ELR (cell line): ENCODE measurements around the gene TMEM92.
A peak's percentile ranks its signal among the peaks of the same experiment; 100 is the strongest.
"Not testable (repeated sequence)": the region's sequence is repeated elsewhere in the genome, so short reads cannot be mapped to it uniquely, and the experiment has no call there.

Source experiments
- DNase-seq: peaks from one replicate; pipeline ENCODE4 v3.0.0-alpha.2; 2015; ENCODE audit warnings: low read depth

TMEM92 gene

DNA sequence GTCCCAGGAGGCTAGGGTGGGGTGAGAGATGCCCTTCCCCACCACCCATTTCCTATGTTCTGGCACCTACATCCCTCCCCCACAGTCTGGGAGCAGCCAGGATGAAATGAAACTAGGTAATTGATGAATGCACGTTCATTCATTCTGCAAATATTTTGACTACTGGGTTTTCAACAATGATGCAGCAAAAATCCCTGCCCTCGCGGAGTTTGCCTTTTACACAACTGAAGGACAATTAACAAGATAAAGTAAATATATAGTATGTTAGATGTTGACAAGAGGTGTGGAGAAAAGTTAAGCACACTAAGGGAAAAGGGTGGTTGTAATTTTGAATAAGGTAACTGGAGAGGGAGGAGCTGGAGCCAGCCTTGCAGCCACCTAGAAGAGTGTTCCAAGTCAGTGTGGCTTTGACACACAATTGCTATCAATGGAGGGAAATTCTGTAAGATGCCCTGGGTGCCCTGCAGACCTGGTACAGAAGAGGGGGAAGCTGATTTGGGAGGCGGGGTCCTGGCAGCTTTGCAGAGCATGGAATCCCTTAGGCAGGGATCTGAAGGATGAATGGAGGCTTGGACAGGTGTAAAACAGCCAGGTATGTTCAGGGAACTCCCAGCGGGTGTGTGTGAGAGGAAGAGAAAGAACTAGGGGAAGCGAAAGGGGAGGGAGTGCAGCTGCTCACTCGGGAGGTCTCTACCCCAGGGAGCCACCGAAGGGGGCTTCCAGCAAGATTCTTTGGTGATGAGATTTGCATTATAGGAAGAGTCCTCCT, 2.5 kb downstream of the TMEM92 start:
- DNase-seq, result no peak

GRCh38 chr17:50277357-50277754, 3.1 kb downstream of the TMEM92 start:
- DNase-seq, result no peak

GRCh38 chr17:50278526-50279180, 4.4 kb downstream of the TMEM92 start:
- DNase-seq, result no peak

GRCh38 chr17:50279181-50279526, 4.9 kb downstream of the TMEM92 start:
- DNase-seq, result peak; percentile 75

DNA sequence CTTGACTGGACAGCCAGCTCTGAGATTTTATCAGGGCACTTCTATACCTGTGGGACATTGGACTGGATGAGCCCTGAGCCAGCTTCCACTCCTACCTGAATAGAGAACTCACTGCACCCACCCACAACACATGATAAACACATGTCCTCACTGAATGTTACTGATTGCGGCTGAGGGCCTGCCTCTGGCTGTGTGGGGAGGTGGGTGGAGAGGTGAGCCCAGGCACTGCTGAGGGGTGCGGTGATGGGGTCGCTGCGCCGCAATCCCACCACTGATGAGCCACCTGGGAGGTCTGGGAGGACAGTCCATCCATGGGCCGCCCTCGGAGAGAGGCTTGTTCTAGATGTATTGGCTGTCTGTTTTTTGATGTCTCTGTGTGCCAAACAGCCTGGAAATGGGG, 5.4 kb downstream of the TMEM92 start:
- no peak for DNase-seq

DNA sequence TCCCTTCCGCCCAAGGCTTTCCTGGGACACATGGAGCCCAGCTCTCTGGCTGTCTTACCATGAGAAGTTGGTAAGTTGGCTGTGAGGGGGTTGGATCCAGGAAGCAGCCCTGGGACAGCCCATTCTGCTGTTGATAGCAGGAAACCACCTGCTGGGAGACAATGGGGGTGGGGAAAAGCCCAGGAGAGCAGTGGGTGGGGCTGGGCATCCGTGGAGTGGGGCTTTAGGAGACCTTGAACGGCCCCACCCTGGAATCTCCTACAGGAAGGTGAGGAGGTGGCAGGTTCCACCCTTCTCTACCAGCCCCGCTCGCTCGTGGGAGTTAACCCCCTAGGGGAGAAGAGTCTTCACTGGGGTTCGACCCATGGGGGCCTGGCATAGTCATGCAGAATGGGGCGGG, 5.8 kb downstream of the TMEM92 start:
- no peak for DNase-seq

DNA sequence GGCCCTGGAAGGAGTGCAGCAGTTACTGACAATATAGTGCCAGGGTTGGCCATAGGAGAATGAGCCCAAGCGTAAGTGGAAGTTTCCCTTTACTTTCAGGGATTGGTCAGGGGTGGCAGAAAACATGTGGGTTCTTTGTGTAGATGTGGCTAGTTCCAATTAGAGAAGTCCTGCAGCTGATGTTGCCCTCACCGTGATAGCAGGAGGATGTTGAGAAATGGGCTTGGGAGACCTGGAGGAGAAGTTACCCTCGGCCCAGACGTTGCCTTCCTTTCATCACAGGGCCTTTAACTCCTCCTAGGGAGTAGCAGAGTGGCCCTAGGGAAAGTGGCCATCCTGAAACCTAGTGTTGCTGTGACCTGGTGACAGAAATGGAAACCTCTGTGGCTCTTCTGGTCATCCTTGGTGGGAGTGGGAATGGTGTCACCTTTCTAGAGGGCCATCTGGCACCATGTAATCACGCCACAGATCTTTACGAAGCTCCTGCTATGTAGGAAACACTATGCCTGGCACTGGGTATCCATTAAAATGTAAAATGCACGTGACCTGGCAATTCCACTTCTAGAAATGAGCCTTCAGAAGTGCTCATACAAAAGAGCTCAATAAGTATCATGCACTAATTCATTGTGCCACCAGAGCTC, 6.7 kb downstream of the TMEM92 start:
- no peak for DNase-seq

DNA sequence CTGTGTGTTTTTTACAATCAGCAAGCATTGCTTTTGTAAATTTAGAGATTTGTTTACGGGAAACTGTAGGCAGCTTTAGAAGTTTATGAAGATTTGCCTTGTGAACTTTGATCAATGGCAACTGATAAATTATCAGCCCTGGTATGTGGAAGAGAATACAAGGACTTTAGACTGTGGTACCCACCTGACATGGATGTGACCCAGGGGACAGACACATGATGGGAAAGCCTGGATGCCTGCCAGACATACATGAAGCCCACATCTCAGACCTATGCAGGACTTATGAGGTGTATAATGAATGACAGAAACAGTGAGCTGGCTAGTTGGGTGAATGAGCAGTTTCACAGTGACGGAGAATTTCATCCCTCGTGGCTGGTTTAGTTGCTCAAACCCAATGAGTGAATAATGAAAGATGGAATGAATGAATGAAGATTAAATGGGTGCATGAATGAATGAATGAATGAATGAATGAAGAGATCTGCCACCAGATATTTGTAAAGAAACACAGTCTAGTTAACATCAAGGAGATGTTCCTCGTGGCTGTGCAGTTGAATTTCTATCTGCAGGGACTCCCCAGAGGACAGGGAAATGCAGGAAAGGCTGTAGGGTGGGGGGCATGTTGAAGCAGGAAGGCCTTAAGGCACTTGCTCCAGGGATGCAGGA, 7.6 kb downstream of the TMEM92 start:
- DNase-seq, result no peak

- DNase-seq, result no peak
Observed at GRCh38 chr17:50283246-50283645, 9.0 kb downstream of the TMEM92 start.

DNA sequence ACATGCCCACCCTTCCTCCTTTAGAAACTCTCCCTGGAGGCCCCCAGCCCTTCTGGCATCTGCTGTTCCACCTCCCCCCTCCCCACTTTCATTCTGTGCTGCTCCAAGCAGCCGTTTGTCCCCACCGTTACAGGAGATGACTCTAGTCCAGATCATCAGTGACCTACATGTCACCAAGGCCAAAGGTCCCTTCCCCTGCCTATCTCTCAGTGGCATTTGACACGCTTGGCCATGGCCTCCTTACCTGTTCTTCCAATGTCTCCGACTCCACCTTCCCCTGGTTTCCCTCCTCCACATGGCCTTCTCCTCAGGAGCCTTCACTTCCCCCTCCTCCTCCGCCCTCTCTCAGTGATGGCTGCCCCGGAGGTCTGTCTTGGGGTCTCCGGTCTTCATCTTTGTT, 9.4 kb downstream of the TMEM92 start:
- DNase-seq, result no peak

GRCh38 chr17:50285941-50286340, 11.7 kb downstream of the TMEM92 start:
- no peak for DNase-seq

DNA sequence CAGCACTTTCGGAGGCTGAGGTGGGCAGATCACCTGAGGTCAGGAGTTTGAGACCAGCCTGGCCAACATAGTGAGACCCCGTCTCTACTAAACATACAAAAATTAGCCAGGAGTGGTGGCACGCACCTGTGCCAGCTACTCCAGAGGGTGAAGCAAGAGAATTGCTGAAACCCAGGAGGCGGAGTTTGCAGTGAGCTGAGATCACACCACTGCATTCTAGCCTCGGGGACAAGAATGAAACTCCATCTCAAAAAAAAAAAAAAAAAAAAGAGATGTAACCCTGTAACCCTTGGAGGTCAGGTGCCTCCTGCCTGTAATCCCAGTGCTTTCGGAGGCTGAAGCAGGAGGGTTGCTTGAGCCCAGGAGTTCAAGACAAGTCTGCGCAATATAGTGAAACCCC, 13.0 kb downstream of the TMEM92 start:
- DNase-seq, result not testable (repeated sequence)

- DNase-seq, result no peak
Observed at GRCh38 chr17:50288306-50288705, 14.0 kb downstream of the TMEM92 start.

DNA sequence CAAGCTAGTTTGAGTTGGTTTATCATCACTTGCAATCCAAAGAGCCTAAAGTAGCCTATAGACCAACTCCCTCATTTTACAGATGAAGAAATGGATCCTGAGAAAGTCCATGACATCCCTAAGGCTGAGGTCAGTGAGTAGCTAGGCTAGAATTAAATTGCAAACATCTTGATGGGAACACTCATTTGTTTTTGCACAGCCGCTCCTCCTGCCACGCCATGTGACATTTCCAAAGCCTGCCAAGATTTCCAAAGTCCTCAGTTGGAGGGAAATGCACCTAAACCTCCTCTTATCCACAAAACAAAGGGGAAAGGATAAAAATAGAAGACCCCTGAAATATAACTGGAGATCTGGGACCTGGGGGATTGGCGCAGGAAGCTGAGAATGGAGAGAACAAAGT, 15.0 kb downstream of the TMEM92 start:
- peak; percentile 53 for DNase-seq

- peak; percentile 99 for DNase-seq
Observed at GRCh38 chr17:50289991-50290702, 15.9 kb downstream of the TMEM92 start.

GRCh38 chr17:50290933-50291332, 16.7 kb downstream of the TMEM92 start:
- DNase-seq, result no peak

GRCh38 chr17:50292465-50292864, 18.2 kb downstream of the TMEM92 start:
- peak; percentile 40 for DNase-seq

- DNase-seq, result no peak
Observed at GRCh38 chr17:50295021-50295420, 20.8 kb downstream of the TMEM92 start.

DNA sequence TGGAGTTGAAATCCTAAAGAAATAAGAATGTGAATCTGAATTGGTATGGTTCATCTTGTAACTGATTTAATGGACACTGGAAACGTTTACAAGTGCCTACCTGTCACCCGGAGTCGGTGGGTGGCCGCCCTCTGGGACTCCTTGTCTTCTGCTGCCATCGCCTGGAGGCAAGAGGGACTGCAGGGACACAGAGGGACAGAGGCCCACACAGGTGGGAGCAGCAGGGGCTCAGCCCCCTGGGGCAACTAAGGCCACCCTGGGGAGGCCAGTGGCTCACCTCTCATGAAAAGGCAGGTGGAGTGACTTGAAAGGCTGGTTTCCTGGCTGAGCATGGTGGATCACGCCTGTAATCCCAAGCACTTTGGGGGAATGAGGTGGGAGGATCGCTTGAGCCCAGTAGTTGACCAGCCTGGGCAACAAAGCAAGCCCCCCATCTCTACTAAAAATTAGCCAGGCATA, 23.2 kb downstream of the TMEM92 start:
- peak; percentile 79 for DNase-seq

DNA sequence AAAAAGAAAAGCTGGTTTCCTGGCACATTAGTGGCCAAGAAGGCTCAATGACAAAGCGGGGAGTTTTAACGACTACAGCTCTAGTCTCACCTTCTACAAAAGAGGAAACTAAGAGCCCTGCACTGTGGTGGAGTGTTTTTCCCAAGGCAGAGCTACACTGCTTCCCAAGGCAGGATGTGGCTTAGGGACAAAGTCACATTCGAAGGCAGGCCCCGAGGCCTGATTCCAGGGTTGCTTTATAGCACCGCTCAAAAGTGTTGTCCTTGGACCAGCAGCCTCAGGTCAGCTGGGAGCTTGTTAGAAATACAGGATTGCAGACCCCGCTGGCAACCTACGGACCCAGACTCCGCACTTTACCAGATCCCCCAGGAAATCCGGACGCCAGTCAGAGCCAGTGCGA, 23.8 kb downstream of the TMEM92 start:
- no peak for DNase-seq

DNA sequence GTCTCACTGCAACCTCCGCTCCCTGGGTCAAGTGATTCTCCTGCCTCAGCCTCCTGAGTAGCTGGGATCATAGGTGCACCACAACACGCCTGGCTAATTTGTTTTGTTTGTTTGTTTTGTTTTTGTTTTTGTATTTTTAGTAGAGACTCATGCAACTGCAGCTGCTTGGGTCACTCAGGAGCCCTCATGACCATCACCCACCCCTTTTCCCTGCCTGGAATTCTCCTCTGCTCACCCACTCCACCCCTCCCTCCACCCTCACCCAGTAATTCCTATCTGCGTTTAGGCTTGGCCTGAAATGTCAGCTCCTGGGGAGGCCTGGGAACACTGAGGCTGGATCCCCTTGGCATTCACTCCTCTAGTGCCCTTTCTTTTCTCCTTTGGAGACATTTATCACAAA, 25.5 kb downstream of the TMEM92 start:
- DNase-seq, result no peak

DNA sequence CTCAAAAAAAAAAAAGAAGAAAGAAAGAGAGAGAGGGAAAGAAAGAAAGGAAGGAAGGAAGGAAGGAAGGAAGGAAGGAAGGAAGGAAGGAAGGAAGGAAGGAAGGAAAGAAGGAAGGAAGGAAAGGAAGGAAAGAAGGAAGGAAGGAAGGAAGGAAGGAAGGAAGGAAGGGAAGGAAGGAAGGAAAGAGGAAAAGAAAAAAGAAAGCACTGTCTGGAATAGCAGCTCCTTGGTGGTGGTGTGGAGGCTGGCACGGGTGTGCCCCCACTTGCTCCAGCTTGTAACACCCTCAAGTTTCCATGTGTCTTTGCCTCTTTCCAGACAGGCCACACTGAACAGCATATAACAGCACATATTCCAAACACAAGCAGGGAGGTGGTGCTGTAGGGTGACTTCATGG, 26.6 kb downstream of the TMEM92 start:
- not testable (repeated sequence) for DNase-seq
